ENCODE measurements around the gene ADM.
A peak's percentile ranks its signal among the peaks of the same experiment; 100 is the strongest.

ADM gene

DNA sequence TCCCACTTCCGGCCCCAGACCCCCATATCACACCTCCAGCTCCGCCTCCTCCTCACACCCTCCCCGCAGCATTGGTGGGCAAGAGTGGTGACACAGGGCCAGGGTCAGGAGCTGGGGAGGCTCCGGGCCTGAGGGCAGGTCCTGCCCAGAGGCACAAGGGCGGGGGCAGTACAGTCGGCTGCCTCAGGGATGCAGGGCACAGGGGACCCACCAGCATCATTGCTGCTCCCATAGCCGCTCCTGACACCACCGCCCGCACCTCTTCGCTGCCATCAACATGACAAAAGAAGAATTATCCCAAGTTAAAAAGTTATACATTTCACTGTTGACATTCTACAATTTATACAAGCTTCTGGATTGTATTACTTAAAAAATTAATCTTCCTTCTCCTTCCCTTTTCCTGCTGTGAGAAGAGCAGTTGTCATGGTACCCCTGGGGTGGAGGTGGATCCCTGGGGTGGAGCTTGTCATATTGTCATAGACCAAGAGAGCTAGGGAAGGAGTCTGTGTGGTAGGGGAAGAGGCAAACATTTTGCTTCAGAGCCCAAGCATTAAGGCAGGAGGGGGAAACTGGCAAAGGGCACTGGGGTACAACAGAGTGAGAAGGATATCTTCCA, 15.0 kb upstream of the ADM start:
- Histone ChIP-seq H3K36me3 (ENCODE audit: control insufficient read depth in 2 of 2, insufficient read depth in 2 of 2, low read length in 2 of 2) (no peaks in the 10 kb centered on the region), H3K9ac (ENCODE audit: low read depth in 1 of 2, low read length in 2 of 2) (no peak overlapping the region), H3K27me3 (ENCODE audit: control insufficient read depth in 2 of 2, insufficient read depth in 2 of 2, low read length in 2 of 2) (no peaks in the 10 kb centered on the region), H3K4me3 (ENCODE audit: low read length in 2 of 2) (no peak overlapping the region), H3K27ac (ENCODE audit: low read depth in 2 of 2, low read length in 2 of 2) (no peak overlapping the region), H3K9me3 (ENCODE audit: control insufficient read depth in 2 of 2, low read length in 2 of 2) (no peaks in the 10 kb centered on the region), H3K4me1 (ENCODE audit: control insufficient read depth in 2 of 2, insufficient read depth in 2 of 2, low read length in 2 of 2) (peaks cover 13% of the 10 kb centered on the region in 2 donors)

DNA sequence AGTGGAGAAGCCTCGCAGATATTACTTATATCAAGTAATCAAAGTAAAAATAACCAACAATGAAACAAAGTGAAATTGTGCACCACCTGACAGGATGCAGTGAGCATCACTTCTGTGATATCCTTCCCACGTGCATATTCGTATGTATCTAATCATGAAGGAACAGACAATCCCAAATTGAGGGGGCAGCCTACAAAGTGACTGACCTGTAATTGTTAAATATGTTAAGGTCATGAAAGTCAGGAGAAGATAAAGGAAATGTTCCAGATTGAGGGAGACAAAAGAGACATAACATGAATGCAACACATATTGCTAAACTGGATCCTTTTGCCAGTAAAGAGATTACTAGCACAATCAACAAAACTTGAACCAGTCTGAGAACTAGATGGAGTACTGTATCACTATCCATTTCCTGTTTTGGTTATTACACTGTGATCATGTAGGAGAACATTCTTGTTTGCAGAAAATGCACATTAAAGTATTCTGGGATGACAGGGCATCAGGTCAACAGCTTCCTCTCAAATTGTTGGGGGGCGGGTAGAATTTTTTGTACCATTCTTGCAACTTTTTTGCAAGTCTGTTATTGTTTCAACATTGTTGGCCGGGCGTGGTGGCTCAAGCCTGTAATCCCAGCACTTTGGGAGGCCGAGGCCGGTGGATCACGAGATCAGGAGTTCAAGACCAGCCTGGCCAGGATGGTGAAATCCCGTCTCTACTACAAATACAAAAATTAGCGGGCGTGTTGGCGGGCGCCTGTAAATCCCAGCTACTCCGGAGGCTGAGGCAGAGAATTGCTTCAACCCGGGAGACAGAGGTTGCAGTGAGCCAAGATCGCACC, 12.9 kb upstream of the ADM start:
- no peak overlapping the region for H3K4me3 ChIP-seq (ENCODE audit: low read length in 2 of 2)
- peaks cover 14 to 23% of the 10 kb centered on the region in 2 donors for H3K4me1 ChIP-seq (ENCODE audit: control insufficient read depth in 2 of 2, insufficient read depth in 2 of 2, low read length in 2 of 2)
- H3K9ac ChIP-seq (ENCODE audit: low read depth in 1 of 2, low read length in 2 of 2), result no peak overlapping the region
- no peaks in the 10 kb centered on the region for H3K9me3 ChIP-seq (ENCODE audit: control insufficient read depth in 2 of 2, low read length in 2 of 2)
- no peaks in the 10 kb centered on the region for H3K27me3 ChIP-seq (ENCODE audit: control insufficient read depth in 2 of 2, insufficient read depth in 2 of 2, low read length in 2 of 2)
- H3K36me3 ChIP-seq (ENCODE audit: control insufficient read depth in 2 of 2, insufficient read depth in 2 of 2, low read length in 2 of 2), result no peaks in the 10 kb centered on the region
- H3K27ac ChIP-seq (ENCODE audit: low read depth in 2 of 2, low read length in 2 of 2), result no peak overlapping the region

DNA sequence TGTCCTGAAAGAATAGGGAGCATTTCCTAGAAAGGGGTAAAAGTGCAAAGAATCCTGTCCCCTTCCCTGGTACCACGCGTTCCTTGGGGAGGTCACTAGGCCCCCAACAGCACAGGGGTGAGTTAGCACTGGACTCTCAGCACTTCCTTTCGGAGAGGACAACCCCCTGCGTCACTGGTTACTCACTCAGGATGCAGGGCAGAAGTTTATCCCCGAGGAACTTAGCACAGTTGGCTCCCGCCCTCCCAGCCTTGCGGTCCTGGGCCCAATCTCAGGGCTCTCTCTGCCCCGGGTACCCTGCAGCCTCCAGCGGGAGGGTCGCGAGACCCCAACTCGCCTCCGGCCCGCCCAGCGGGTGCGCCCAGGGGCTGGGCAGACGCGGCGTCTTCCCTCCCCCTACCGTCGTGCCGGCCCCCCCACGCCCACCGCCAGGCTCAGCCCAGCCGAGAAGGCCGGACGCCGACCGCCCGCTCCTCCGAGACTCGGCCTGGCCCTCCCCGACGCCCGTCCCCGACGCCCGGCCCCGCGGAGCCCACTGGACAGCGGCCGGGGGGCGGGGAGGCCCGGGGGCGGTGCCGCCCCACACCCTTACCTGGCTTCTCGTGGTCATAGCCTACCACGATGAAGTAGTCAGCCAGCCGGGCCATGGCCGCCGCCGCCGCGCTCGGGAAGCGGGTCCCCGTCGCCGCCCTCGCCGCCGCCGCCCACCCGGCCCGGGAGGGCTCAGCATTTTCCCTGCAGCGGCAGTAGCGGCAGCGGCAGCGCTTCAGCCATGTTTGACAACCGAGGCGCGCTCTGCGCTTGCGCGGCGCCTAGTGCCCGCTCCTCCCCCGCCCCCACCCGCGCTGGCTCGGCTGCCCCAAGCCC, 11.2 kb upstream of the ADM start, which contains the start of gene SBF2:
TSS of gene SBF2 (minus strand) at position 797 of the 867 bp plus-strand sequence. CDS start at position 647, 150 bp downstream.
- Histone ChIP-seq H3K36me3 (ENCODE audit: control insufficient read depth in 2 of 2, insufficient read depth in 2 of 2, low read length in 2 of 2) (no peaks in the 10 kb centered on the region), H3K9ac (ENCODE audit: low read depth in 1 of 2, low read length in 2 of 2) (peak within 1 kb of the TSS; percentile 79 to 85), H3K27me3 (ENCODE audit: control insufficient read depth in 2 of 2, insufficient read depth in 2 of 2, low read length in 2 of 2) (no peaks in the 10 kb centered on the region), H3K27ac (ENCODE audit: low read depth in 2 of 2, low read length in 2 of 2) (peak within 1 kb of the TSS; percentile 94), H3K9me3 (ENCODE audit: control insufficient read depth in 2 of 2, low read length in 2 of 2) (no peaks in the 10 kb centered on the region), H3K4me3 (ENCODE audit: low read length in 2 of 2) (peak within 1 kb of the TSS; percentile 84 to 85), H3K4me1 (ENCODE audit: control insufficient read depth in 2 of 2, insufficient read depth in 2 of 2, low read length in 2 of 2) (peaks cover 14 to 26% of the 10 kb centered on the region in 2 donors)

DNA sequence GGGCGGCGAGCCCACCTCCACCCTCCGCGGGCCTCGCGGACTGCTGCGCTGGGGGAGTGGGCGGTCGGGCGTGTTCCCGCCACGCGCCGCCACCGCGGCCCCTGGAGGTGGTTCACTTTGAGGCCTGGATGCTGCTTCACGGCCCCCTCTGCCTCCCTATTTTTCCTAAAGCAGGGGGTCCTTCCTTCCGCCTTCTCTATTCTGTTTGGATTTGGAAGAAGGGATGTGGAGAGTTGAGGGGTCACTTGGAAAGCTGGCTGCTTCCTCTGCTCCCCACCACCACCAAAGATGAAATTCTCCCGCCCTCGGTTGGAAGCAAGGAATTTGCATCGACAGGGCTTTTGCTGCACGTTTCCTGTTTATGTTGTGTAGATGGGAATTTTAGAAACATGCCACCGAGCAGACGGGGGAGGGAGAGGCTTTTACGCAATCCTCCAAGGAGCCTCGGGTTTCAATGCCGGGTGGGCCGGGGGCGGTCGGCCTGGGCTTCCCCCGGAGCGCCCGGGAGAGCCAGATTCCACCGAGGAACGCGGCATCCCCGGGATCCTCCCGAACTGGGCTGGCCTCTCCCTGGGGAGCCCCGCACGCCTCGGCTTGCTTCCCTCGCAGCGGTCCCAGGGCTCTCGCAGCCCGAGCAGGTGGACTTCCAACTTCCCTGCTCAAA, 10.5 kb upstream of the ADM start:
- H3K27ac ChIP-seq (ENCODE audit: low read depth in 2 of 2, low read length in 2 of 2), result peak overlapping the region; percentile 94
- no peaks in the 10 kb centered on the region for H3K36me3 ChIP-seq (ENCODE audit: control insufficient read depth in 2 of 2, insufficient read depth in 2 of 2, low read length in 2 of 2)
- H3K4me1 ChIP-seq (ENCODE audit: control insufficient read depth in 2 of 2, insufficient read depth in 2 of 2, low read length in 2 of 2), result peaks cover 14 to 26% of the 10 kb centered on the region in 2 donors
- peak overlapping the region; percentile 69 to 85 for H3K9ac ChIP-seq (ENCODE audit: low read depth in 1 of 2, low read length in 2 of 2)
- peak overlapping the region; percentile 84 to 85 for H3K4me3 ChIP-seq (ENCODE audit: low read length in 2 of 2)
- H3K27me3 ChIP-seq (ENCODE audit: control insufficient read depth in 2 of 2, insufficient read depth in 2 of 2, low read length in 2 of 2), result no peaks in the 10 kb centered on the region
- H3K9me3 ChIP-seq (ENCODE audit: control insufficient read depth in 2 of 2, low read length in 2 of 2), result no peaks in the 10 kb centered on the region

DNA sequence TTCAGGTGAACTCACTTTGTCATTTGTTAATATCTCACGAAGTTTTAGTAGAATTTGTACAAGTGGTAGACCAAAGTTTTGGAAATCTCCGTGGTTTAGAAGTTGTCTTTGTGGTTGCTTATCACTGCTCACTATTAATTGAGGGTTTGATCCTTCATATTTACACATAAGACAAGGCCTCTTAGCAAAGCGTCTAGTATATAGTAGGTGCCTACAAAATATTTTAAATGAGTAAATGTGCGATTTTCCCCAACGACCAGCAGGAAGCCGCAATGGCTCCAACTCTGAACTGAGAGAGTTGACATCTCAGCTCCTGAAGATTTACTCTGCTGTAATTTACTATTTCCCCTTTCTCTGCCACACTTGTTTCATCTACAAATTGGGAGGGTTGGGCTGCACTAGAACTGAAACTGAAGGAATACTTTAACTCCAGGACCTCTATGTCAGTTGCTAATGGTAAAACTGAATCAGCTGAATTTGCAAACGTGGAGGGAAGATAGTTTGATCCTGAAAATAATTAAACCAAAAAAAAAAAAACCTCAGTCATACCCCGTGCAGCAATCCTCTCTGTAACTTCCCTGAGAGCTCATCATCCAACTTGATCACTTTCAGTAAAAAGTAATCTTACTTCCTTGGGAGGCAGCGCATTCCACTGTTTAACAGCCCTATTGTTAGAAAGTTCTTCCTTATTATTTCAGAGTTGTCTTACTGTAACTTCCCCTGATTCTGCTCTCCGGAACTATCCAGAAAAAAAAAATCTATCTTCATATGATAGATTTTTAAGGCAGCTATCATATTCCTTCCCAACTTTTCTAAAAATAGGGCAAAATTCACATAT, 9.6 kb upstream of the ADM start:
- Histone ChIP-seq H3K27ac (ENCODE audit: low read depth in 2 of 2, low read length in 2 of 2) (peak overlapping the region; percentile 94), H3K4me1 (ENCODE audit: control insufficient read depth in 2 of 2, insufficient read depth in 2 of 2, low read length in 2 of 2) (peaks cover 14 to 26% of the 10 kb centered on the region in 2 donors), H3K4me3 (ENCODE audit: low read length in 2 of 2) (peak overlapping the region; percentile 84 to 85), H3K9ac (ENCODE audit: low read depth in 1 of 2, low read length in 2 of 2) (peak overlapping the region; percentile 69 to 85), H3K9me3 (ENCODE audit: control insufficient read depth in 2 of 2, low read length in 2 of 2) (no peaks in the 10 kb centered on the region), H3K36me3 (ENCODE audit: control insufficient read depth in 2 of 2, insufficient read depth in 2 of 2, low read length in 2 of 2) (no peaks in the 10 kb centered on the region), H3K27me3 (ENCODE audit: control insufficient read depth in 2 of 2, insufficient read depth in 2 of 2, low read length in 2 of 2) (no peaks in the 10 kb centered on the region)

DNA sequence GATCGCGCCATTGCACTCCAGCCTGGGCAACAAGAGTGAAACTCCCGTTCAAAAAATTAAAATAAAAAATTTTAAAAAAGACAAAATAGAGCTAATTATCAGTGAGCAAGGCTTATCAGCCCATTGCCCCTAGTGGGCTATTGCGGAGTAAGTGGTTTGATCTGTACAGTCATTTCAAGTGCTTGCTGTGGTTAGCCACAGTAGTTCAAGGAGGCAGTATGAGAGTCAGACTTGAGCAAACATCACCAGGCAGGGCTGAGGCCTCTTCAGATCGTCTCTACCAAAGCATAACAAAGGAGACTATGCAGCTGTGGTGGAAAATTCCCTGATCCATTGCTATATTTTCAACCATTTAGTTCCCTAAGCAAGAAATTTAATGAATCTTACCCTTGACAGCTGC, 6.5 kb upstream of the ADM start:
- Histone ChIP-seq H3K36me3 (ENCODE audit: control insufficient read depth in 2 of 2, insufficient read depth in 2 of 2, low read length in 2 of 2) (no peaks in the 10 kb centered on the region), H3K9ac (ENCODE audit: low read depth in 1 of 2, low read length in 2 of 2) (no peak overlapping the region), H3K4me1 (ENCODE audit: control insufficient read depth in 2 of 2, insufficient read depth in 2 of 2, low read length in 2 of 2) (peaks cover 11 to 29% of the 10 kb centered on the region in 2 donors), H3K4me3 (ENCODE audit: low read length in 2 of 2) (no peak overlapping the region), H3K27me3 (ENCODE audit: control insufficient read depth in 2 of 2, insufficient read depth in 2 of 2, low read length in 2 of 2) (no peaks in the 10 kb centered on the region), H3K9me3 (ENCODE audit: control insufficient read depth in 2 of 2, low read length in 2 of 2) (no peaks in the 10 kb centered on the region), H3K27ac (ENCODE audit: low read depth in 2 of 2, low read length in 2 of 2) (no peak overlapping the region)

DNA sequence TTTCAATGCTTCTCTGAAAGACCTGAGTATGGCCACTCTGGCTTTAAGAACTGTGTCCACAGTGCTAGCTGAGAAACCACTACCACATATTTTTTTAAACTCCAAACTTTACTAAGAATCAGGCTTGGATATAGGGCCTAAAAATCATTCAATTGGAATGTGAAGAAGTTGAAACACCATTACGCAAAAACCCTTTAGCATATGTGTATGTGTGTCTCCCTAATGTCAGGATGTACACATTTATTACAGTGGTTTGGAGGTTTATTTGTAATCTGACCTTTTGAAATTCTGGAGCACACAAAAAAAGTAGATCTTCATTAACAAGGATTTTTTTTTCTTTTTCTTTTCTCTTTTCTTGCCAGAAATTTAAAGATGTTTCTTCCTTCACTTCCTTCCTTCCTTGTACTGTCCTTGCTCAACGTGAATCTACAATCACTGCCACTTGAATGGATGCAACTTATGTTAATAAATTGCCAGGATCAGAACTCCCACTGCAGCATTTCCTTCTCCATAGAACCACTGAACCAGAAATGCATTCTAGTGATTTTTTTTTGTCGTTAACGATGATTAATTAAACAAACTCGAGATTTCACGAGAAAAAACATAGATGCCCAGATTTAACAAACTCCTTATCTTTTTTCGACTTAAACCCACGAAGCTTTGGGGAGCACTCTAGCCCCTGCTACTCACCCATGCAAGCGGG, 3.1 kb upstream of the ADM start:
- peak overlapping the region; percentile 94 to 98 for H3K4me3 ChIP-seq (ENCODE audit: low read length in 2 of 2)
- no peaks in the 10 kb centered on the region for H3K27me3 ChIP-seq (ENCODE audit: control insufficient read depth in 2 of 2, insufficient read depth in 2 of 2, low read length in 2 of 2)
- no peaks in the 10 kb centered on the region for H3K9me3 ChIP-seq (ENCODE audit: control insufficient read depth in 2 of 2, low read length in 2 of 2)
- peak overlapping the region; percentile 93 to 95 for H3K9ac ChIP-seq (ENCODE audit: low read depth in 1 of 2, low read length in 2 of 2)
- no peaks in the 10 kb centered on the region for H3K36me3 ChIP-seq (ENCODE audit: control insufficient read depth in 2 of 2, insufficient read depth in 2 of 2, low read length in 2 of 2)
- H3K27ac ChIP-seq (ENCODE audit: low read depth in 2 of 2, low read length in 2 of 2), result peak overlapping the region; percentile 96 to 98
- H3K4me1 ChIP-seq (ENCODE audit: control insufficient read depth in 2 of 2, insufficient read depth in 2 of 2, low read length in 2 of 2), result peaks cover 29 to 38% of the 10 kb centered on the region in 2 donors

DNA sequence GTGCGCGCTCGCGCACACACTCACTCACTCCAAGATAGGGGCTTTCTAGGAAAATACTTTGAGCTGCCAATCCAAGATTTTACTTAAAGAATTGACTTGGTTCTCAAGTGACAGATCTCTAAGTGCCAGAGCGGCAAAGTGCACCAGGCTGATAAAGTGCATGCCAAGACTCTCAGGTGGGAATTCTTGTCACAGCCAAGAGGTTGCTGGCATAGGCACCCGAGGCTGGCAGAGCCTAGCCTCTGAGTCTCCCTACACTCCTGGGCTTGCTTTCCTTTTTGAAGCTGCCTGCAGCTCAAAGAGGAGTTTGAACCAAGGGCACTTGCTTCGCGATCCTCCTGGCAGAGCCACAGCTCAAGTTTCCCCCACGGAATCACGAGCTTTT, 2.5 kb upstream of the ADM start:
- peaks cover 33 to 41% of the 10 kb centered on the region in 2 donors for H3K4me1 ChIP-seq (ENCODE audit: control insufficient read depth in 2 of 2, insufficient read depth in 2 of 2, low read length in 2 of 2)
- H3K9me3 ChIP-seq (ENCODE audit: control insufficient read depth in 2 of 2, low read length in 2 of 2), result no peaks in the 10 kb centered on the region
- H3K36me3 ChIP-seq (ENCODE audit: control insufficient read depth in 2 of 2, insufficient read depth in 2 of 2, low read length in 2 of 2), result no peaks in the 10 kb centered on the region
- H3K4me3 ChIP-seq (ENCODE audit: low read length in 2 of 2), result peak overlapping the region; percentile 94 to 98
- peak overlapping the region; percentile 96 to 98 for H3K27ac ChIP-seq (ENCODE audit: low read depth in 2 of 2, low read length in 2 of 2)
- peak overlapping the region; percentile 93 to 95 for H3K9ac ChIP-seq (ENCODE audit: low read depth in 1 of 2, low read length in 2 of 2)
- no peaks in the 10 kb centered on the region for H3K27me3 ChIP-seq (ENCODE audit: control insufficient read depth in 2 of 2, insufficient read depth in 2 of 2, low read length in 2 of 2)

All from mucosa of rectum (tissue), 2 donors.